T47D (cell line): ENCODE data around the gene OTOA.
A peak's percentile ranks its signal among the peaks of the same experiment; 100 is the strongest.
"Not testable (repeated sequence)": the region's sequence is repeated elsewhere in the genome, so short reads cannot be mapped to it uniquely, and the experiment has no call there.

ENCODE experiments used
- DNase-seq, 2 experiments: peaks; one replicate each; pipeline versions ENCODE4 v3.0.0 to v3.0.0-alpha.2; 2011 to 2012; ENCODE audit warnings: low read depth in 1 of 2, low spot score in 1 of 2
- JUND ChIP-seq: IDR thresholded peaks from 2 replicates; pipeline ENCODE4 v1.6.1; 2012; ENCODE audit warnings: low read depth
- in situ Hi-C: cut with HindIII; loops from 2 replicates; pipeline ENCODE4 v1.10.0; 2016; ENCODE audit warnings: low sequenced_read_pairs, low pct_unique_long_range_greater_than_20kb

Gene OTOA

GRCh38 chr16:21647562-21648164 is 16.1 kb upstream of the OTOA start:
- in situ Hi-C loops, result no loop called here
- TF ChIP-seq JUND, result no peak
- no peak for DNase-seq

- in situ Hi-C loops, DNase-seq: not testable (repeated sequence)
These were observed 13.9 kb upstream of the OTOA start for GRCh38 chr16:21649826-21650406.

DNA sequence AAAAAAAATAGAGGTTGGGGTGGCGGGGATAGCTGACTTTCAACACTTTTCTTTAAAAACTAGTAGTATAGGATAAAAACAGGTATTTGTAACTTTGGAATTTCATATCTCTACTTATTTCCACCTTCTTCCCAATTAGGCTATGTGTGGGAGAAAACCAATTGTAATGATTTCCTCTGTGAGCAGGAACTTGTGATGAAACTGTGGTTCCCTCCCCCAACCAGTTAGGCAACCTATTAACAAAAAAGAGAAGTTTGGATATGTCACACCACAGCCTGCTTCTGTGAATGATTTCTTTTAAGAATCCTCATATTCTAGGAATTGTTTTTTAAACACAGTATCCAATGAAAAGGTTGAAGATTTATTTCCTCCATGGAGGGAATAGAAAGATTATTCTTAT is 13.2 kb upstream of the OTOA start:
- no peak for TF ChIP-seq JUND
- DNase-seq, result no peak
- in situ Hi-C loops, result no loop called here

DNA sequence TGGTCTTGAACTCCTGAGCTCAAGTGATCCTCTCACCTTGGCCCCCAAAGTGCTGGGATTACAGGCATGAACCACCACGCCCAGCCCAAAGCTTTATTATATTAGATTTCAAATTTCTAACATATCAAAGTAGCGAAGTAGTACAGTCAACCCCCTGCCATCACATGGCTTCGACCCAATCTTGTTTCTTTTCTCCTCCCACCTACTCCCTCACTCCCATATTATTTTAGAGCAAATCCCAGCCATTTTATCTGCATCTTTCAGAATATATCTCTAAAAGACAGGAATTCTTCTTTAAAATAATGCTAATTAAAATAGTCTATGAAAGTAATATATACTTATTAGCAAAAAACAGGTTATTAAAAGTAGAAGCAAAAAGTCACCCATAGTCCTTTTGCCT is 12.3 kb upstream of the OTOA start:
- TF ChIP-seq JUND, result no peak
- in situ Hi-C loops, result no loop called here
- DNase-seq, result no peak

DNA sequence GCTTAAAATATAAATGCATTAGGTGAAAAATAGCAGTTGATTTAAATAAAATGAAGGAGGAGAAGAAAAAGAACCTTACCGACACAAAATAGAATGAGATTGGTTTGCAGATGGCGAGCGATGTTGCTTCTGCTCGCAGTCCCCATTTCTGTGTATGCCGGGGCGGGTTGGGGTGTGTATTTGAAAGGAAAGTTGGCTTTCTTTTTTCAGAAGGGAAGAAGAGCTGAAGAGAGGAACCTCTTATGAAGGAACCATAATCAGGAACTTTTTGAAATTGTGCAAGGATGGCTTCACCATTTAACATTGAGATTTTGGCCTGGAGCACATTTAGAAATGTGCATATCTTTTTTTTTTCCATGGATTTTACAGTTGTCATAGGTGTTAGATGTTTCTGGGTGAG is 11.3 kb upstream of the OTOA start, which contains the start of gene IGSF6:
Gene IGSF6 (minus strand): TSS at position 156 of the 400 bp plus-strand sequence. CDS start 10 bp downstream, at position 146.
- in situ Hi-C loops, result no loop called here
- TF ChIP-seq JUND, result no peak
- no peak for DNase-seq

GRCh38 chr16:21653571-21653970 is 10.2 kb upstream of the OTOA start:
- no peak for TF ChIP-seq JUND
- no peak for DNase-seq
- in situ Hi-C loops, result no loop called here

DNA sequence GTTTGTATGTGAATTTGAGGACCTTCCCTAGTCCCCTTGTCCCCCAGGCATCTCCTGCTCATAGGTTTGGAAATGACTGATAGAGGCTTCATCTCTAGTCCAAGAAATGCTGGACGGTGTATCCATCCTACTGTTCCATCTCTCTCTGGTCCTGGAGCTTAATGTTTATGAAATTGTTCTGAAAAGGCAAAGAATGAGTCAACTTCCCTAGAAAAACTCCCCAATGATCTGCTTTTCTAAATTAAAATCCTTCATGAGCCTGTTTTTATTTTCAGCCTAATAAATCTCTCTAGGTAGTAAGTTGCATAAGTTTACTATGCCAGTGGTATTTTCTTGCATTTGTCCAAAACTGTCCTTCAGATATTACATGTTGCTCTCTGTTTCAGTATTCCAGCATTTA is 9.3 kb upstream of the OTOA start:
- no peak for DNase-seq
- in situ Hi-C loops, result no loop called here
- no peak for TF ChIP-seq JUND

DNA sequence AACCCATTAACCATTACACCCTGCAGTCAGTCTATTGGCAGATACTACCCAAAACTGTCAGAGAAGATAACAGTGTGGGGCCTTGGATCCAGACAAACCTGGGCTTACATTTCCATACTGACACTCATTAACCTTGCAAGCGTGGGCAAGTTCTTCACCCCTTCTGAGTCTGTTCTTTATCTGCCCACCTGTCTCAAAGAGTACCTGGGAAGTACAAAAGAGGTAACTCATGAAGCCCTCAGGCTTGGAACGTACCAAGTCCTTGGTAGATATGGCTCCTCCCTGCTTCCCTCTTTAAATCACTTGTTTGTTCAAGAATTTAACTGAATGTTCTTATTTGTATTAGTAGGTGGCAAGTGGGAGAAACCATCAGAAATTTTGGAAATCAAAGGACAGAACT is 8.9 kb upstream of the OTOA start:
- TF ChIP-seq JUND, result no peak
- in situ Hi-C loops, result no loop called here
- no peak for DNase-seq

- in situ Hi-C loops, result no loop called here
- peak; percentile 59 to 71 for DNase-seq
- TF ChIP-seq JUND, result no peak
These were observed 6.7 kb upstream of the OTOA start for GRCh38 chr16:21656795-21657768.

GRCh38 chr16:21659124-21659523 is 4.6 kb upstream of the OTOA start:
- in situ Hi-C loops, result no loop called here
- TF ChIP-seq JUND, result no peak
- DNase-seq, result no peak

GRCh38 chr16:21664801-21665492 is 1.2 kb downstream of the OTOA start:
- in situ Hi-C loops, result no loop called here
- no peak for TF ChIP-seq JUND
- no peak for DNase-seq

DNA sequence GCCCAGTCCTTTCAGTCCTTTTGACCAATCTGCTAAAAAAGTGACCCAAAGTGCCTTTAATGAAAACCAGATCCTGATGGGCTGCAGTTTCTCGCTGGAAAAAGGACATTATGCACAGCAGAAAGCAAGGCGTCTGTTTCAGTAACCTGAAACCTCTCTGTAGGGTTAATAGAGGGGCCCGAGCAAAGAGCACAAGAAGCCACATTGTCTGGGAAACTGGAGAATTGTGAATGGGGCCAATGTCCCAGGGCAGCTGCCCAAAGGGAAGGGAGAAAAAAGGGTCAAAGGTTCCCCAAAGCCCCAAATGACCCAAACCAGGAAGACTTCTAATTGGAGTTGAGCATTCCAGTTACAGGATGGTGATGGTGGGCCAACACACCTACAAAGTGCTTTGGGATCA is 3.0 kb downstream of the OTOA start:
- no peak for TF ChIP-seq JUND
- no peak for DNase-seq
- in situ Hi-C loops, result no loop called here

DNA sequence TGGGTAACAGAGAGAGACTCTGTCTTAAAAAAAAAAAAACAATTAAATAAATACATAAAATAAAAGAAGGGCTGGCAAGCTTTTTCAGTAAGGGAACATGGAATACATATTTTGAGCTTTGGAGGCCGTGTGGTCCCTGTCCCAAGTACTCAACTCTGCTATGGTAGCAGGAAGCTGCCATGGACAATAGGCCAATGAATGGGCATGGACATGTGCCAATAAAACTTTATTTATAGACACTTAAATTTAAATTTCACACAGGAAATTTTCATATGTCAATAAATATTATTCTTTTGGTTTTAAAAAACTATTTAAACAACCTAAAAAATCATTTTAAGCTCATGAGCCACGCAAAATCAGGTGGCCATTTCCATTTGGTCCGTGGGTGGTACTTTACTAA is 3.8 kb downstream of the OTOA start:
- in situ Hi-C loops, result no loop called here
- no peak for DNase-seq
- no peak for TF ChIP-seq JUND
